ENCODE results near the gene NOD1.

NOD1 gene

GRCh38 chr7:30479202-30480120, 877 bp upstream of the NOD1 start:
- FAIRE-seq (no peak), DNase-seq (ENCODE audit: insufficient read length, low spot score) (no peak)
- no peak for TF ChIP-seq POLR2A (IDR thresholded peaks at IDR 0.05; ENCODE audit: low read depth, low read length)

GRCh38 chr7:30476459-30477145, 2.0 kb downstream of the NOD1 start:
- DNase-seq (ENCODE audit: insufficient read length, low spot score) (no peak), FAIRE-seq (no peak)
- no peak for TF ChIP-seq POLR2A (IDR thresholded peaks at IDR 0.05; ENCODE audit: low read depth, low read length)

DNA sequence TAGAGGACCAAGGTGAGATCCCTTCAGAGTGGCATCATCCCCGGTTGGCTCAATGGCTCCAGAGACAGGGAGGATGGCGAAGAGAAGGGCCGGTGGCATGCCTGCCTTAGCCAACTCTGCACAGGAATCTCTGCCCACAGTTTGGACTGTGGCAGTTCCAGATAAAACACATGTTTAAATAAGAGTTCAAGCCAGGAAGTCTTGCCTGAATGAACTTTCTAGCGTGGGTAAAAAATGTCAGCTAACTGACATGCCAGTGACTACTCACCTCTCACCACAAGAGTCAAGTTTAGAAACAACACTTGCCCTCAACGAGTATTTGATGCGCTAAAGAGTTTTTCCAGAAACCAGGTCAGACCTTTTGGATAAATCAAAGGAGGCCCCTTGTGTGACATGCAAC, 3.0 kb downstream of the NOD1 start:
- FAIRE-seq (no peak), DNase-seq (ENCODE audit: insufficient read length, low spot score) (no peak)
- no peak for TF ChIP-seq POLR2A (IDR thresholded peaks at IDR 0.05; ENCODE audit: low read depth, low read length)

DNA sequence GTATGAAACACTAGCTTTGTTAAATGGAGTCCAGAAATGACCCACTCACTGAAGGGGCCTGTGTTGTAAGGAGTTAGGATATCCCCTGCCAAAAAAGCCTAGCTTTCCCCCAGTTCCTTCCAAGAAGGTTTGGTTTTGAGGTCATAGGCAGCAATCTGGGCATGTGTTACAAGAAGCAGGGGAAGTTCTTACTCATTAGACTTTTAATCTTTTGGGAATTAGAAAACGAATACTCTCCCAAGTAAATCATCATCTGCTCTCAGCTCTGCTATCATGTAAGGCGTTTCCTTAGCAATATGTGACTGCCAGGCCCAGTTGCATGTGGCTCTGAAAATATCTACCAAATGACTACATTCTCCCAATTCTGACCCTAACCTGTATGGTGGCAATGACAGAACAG, 3.7 kb downstream of the NOD1 start:
- DNase-seq (ENCODE audit: insufficient read length, low spot score): no peak
- no peak for FAIRE-seq
- TF ChIP-seq POLR2A (IDR thresholded peaks at IDR 0.05; ENCODE audit: low read depth, low read length): no peak

DNA sequence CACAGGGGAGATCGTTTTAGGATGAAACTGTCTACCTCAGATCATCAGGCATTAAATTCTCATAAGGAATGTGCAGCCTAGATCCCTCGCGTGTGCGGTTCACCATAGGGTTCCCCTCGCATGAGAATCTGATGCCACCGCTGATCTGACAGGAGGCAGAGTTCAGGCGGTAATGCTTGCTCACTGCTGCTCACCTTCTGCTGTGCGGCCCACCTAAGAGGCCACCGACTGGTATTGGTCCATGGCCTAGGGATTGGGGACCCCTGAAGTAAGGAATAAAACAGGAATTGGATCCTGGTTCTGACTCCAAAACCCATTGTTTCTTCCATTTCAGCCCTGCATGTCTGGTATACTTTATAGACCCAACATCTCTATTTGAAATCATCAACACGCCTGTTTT, 4.1 kb downstream of the NOD1 start:
- DNase-seq (ENCODE audit: insufficient read length, low spot score): no peak
- no peak for FAIRE-seq
- no peak for TF ChIP-seq POLR2A (IDR thresholded peaks at IDR 0.05; ENCODE audit: low read depth, low read length)

DNA sequence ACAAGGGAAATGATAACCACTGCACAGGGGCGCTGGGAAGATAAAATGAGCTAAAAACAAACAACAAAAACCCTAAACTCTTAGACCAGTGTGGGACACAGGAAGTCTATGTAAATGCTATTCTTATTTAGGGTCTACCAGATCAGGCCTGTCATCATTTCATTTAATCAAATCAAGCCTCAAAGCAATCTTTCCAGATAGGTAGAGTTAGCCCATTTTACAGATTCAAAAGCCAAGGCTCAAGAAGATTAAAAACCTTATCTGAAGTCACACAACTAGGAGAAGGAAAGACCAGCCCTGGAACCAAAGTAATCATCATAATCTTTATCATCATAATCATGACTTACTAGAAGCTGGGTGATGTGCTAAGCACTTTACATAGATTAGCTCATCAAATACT, 4.7 kb downstream of the NOD1 start:
- DNase-seq (ENCODE audit: insufficient read length, low spot score) (no peak), FAIRE-seq (no peak)
- no peak for TF ChIP-seq POLR2A (IDR thresholded peaks at IDR 0.05; ENCODE audit: low read depth, low read length)

- DNase-seq (ENCODE audit: insufficient read length, low spot score) (no peak), FAIRE-seq (no peak)
- no peak for TF ChIP-seq POLR2A (IDR thresholded peaks at IDR 0.05; ENCODE audit: low read depth, low read length)
Observed at GRCh38 chr7:30472784-30473775, 5.5 kb downstream of the NOD1 start.

- TF ChIP-seq POLR2A (IDR thresholded peaks at IDR 0.05; ENCODE audit: low read depth, low read length): no peak
- DNase-seq (ENCODE audit: insufficient read length, low spot score): no peak
- FAIRE-seq: no peak
Observed at GRCh38 chr7:30472081-30472783, 6.4 kb downstream of the NOD1 start.

DNA sequence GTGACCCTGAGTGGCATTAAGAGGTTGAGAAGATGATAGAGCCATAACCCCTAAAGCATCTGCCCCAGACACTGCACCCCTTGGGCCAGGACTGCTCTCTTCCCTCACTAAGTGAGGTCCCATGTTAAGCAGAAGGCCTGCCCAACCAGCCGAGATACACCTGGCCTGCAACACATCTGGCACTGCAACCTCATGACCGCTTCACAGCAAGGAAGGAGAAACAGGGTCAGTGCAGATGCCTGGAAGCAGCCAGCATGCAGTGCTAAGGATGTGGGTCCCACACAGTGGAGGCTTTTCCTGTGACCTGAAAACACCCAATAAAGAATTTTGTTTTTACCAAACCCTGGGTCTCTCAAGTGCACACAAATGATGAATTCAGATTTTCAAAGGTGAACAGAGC, 7.4 kb downstream of the NOD1 start:
- DNase-seq (ENCODE audit: insufficient read length, low spot score) (no peak), FAIRE-seq (no peak)
- TF ChIP-seq POLR2A (IDR thresholded peaks at IDR 0.05; ENCODE audit: low read depth, low read length): no peak

GRCh38 chr7:30470771-30471170, 7.8 kb downstream of the NOD1 start:
- FAIRE-seq (no peak), DNase-seq (ENCODE audit: insufficient read length, low spot score) (no peak)
- no peak for TF ChIP-seq POLR2A (IDR thresholded peaks at IDR 0.05; ENCODE audit: low read depth, low read length)

DNA sequence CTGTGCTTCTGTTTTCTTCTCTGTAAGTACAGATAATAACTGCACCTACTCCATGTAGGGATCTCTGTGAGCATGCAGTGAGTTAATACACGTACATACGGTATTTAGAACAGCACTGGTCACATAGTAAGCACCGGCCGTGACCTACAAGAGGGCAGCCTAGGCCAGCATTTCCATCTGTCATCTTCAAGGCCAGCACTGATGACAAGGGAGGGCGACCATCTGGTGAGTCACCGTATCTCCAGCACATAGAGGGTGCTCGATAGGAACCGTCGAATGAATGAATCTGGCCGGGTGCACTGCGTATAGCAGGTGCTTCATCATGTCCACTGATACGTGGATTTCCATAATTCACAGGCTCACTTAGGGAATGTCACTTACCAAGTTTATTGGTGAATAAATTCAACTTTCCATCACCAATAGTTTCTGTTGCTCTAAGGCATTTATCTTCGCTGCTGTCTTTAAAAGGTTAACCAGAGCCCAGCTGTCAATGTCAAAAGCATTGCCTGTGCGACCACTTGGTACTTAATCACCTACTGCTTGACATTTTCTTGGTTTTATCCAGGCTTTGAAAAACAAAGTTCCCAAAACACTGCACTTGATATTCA, 8.3 kb downstream of the NOD1 start:
- no peak for TF ChIP-seq POLR2A (IDR thresholded peaks at IDR 0.05; ENCODE audit: low read depth, low read length)
- no peak for DNase-seq (ENCODE audit: insufficient read length, low spot score)
- no peak for FAIRE-seq

- FAIRE-seq: peak; percentile 86
- peak; percentile 33; the same call in 1 of the 2 replicates for TF ChIP-seq POLR2A (IDR thresholded peaks at IDR 0.05; ENCODE audit: low read depth, low read length)
- peak; percentile 81 for DNase-seq (ENCODE audit: insufficient read length, low spot score)
Observed at GRCh38 chr7:30469303-30469702, 9.3 kb downstream of the NOD1 start.

- TF ChIP-seq POLR2A (IDR thresholded peaks at IDR 0.05; ENCODE audit: low read depth, low read length): no peak
- DNase-seq (ENCODE audit: insufficient read length, low spot score) (no peak), FAIRE-seq (no peak)
Observed at GRCh38 chr7:30468791-30469190, 9.8 kb downstream of the NOD1 start.

Measured in H54 (cell line).